BJ (cell line): ENCODE results near the gene GSK3B. TPM values are rescaled to one million over a fixed set of nuclear protein-coding genes. Genes with fewer than 3 reads are reported as not detected.
"Not testable (repeated sequence)": the region's sequence is repeated elsewhere in the genome, so short reads cannot be mapped to it uniquely, and the experiment has no call there.

Source experiments
- CTCF ChIA-PET: fragments of 350-600 bp; formaldehyde crosslinking; extraction: SDS; loops from one replicate; lab custom pipeline; 2021; ENCODE audit warnings: antibody characterized with exemption, inconsistent platforms; lab: Yijun Ruan, JAX
- POLR2A ChIA-PET: fragments of 300-600 bp; sonication (Branson Sonifier 250); formaldehyde crosslinking; extraction: SDS; loops from one replicate; lab custom pipeline; 2021; ENCODE audit warnings: antibody characterized with exemption; lab: Charles Lee
- DNase-seq: peaks from one replicate; pipeline ENCODE4 v3.0.0-alpha.2; 2011; ENCODE audit warnings: low read depth
- H3K27me3 ChIP-seq: 2 replicates; pipeline ENCODE4 v1.6.0; 2011; ENCODE audit warnings: low read length; ENCODE audit not compliant: control insufficient read depth, insufficient read depth
- H3K36me3 ChIP-seq: 2 replicates; pipeline ENCODE4 v1.5.1; 2011; ENCODE audit warnings: low read length; ENCODE audit not compliant: control insufficient read depth, insufficient read depth
- H3K4me3 ChIP-seq: 2 replicates; pipeline ENCODE4 v1.5.1; 2011; ENCODE audit warnings: low read depth, mild to moderate bottlenecking, control low read depth, low read length
- CTCF ChIP-seq: IDR thresholded peaks from 2 replicates; pipeline ENCODE4 v1.5.1; 2011; ENCODE audit warnings: low read depth, mild to moderate bottlenecking, control low read depth, inconsistent platforms, low read length, moderate library complexity; ENCODE audit not compliant: insufficient read depth
- polyA plus RNA-seq: library from polyadenylated mRNA; depleted of rRNA; stranded (reverse); fragments of >200 nt; gene quantifications from 2 replicates; pipeline ENCODE4 v1.2.3, GENCODE V29; 2011

GSK3B gene
- polyA plus RNA-seq, 1 experiment: 25.4 TPM

- no peak overlapping the region for H3K4me3 ChIP-seq
- no peaks in the 10 kb centered on the region for H3K36me3 ChIP-seq
- DNase-seq: no peak
- H3K27me3 ChIP-seq: no peaks in the 10 kb centered on the region
- no peak for TF ChIP-seq CTCF
- CTCF ChIA-PET: no interaction called here
- POLR2A ChIA-PET: no interaction called here
Observed at GRCh38 chr3:120022729-120023128, 71.5 kb downstream of the GSK3B start.

GRCh38 chr3:120021523-120021922 lies 72.7 kb downstream of the GSK3B start:
- Histone ChIP-seq H3K36me3 (no peaks in the 10 kb centered on the region), H3K27me3 (no peaks in the 10 kb centered on the region), H3K4me3 (no peak overlapping the region)
- DNase-seq: no peak
- ChIA-PET POLR2A (no interaction called here), CTCF (no interaction called here)
- TF ChIP-seq CTCF: no peak

GRCh38 chr3:120018299-120018698 lies 75.9 kb downstream of the GSK3B start:
- no peak for DNase-seq
- TF ChIP-seq CTCF: no peak
- H3K36me3 ChIP-seq: no peaks in the 10 kb centered on the region
- no peaks in the 10 kb centered on the region for H3K27me3 ChIP-seq
- POLR2A ChIA-PET: no interaction called here
- CTCF ChIA-PET: no interaction called here
- no peak overlapping the region for H3K4me3 ChIP-seq

GRCh38 chr3:120017692-120018091 lies 76.6 kb downstream of the GSK3B start:
- no peak for TF ChIP-seq CTCF
- CTCF ChIA-PET: no interaction called here
- POLR2A ChIA-PET: no interaction called here
- H3K27me3 ChIP-seq: no peaks in the 10 kb centered on the region
- no peak for DNase-seq
- no peaks in the 10 kb centered on the region for H3K36me3 ChIP-seq
- no peak overlapping the region for H3K4me3 ChIP-seq

- POLR2A ChIA-PET: no interaction called here
- no peak for DNase-seq
- TF ChIP-seq CTCF: no peak
- no peaks in the 10 kb centered on the region for H3K27me3 ChIP-seq
- no peaks in the 10 kb centered on the region for H3K36me3 ChIP-seq
- CTCF ChIA-PET: interaction anchor here (0.7 kb wide), 1 partner anchor 9 kb away, joined by 3 read pairs; no protein-coding TSS in a partner anchor
- H3K4me3 ChIP-seq: no peak overlapping the region
Observed at GRCh38 chr3:120013481-120013880, 80.8 kb downstream of the GSK3B start.

GRCh38 chr3:120005741-120006140 lies 88.5 kb downstream of the GSK3B start:
- DNase-seq, POLR2A ChIA-PET, H3K36me3 ChIP-seq, CTCF ChIA-PET, H3K4me3 ChIP-seq, H3K27me3 ChIP-seq: not testable (repeated sequence)

- CTCF ChIA-PET, H3K27me3 ChIP-seq, POLR2A ChIA-PET, DNase-seq, H3K36me3 ChIP-seq, H3K4me3 ChIP-seq: not testable (repeated sequence)
Observed at GRCh38 chr3:120004008-120004498, 90.2 kb downstream of the GSK3B start.
